HG03135 (cell line): ENCODE results near the gene RAB20.
"Not testable (repeated sequence)": the region's sequence is repeated elsewhere in the genome, so short reads cannot be mapped to it uniquely, and the experiment has no call there.

Experiments used
- ATAC-seq: cut with Tn5 transposase; IDR thresholded peaks from one replicate; pipeline ENCODE4 v1.9.1; 2021; ENCODE audit warnings: mild to moderate bottlenecking, moderate library complexity; ENCODE audit not compliant: unreplicated experiment

Gene RAB20

DNA sequence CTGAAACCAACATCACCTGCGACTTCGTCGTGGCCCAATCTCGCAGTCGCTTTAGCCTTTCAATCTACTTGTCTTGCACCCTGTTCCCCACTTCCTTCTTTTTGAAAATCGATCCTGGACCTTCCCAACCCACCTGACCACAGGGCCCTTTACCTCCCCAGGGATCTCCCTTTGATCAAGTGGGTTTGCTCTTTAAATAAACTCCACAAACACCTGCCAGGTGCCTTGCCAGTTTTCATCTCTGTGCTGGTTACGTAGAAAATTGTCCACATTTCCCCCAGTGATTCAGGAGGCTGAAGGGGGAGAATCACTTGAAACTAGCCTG is 14.5 kb upstream of the RAB20 start:
- ATAC-seq, result no peak

DNA sequence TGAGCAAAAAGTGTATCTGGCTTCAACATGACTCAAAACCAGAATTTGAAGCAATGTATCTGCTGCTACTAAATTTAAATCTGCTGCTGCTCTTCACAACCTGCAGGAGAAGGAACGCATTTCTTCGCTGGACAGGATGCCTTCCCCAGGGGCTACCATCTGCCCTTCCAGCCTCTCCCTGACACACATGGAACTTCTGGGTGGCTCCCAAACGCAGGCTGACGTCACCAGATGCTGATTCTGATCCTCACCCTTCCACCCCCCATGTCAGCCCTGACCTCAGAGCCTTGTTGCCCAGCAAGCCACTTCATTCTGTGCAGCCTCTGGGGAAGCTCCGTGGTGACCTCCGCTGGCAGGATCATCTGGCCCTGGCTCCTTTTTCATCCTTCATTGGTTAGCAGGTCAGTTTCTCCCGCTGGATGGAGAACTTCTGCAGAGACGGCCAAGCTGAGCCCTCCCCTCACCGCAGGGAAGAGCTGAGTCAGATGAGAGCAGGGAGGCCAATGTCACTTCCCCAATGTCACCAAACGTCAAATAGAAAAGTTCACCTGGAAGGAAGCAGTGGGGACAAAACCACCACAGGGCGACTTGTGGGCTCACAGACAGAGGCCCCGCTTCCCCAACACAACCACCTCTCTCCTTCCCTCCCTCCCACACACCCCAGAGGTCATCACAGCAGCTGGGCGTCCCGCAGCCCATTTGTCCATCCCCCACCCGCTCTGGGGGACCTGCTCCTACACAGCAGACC is 14.0 kb upstream of the RAB20 start:
- ATAC-seq, result peak; percentile 82

GRCh38 chr13:110574161-110574560 is 12.6 kb upstream of the RAB20 start:
- no peak for ATAC-seq

- ATAC-seq, result no peak
Measured at GRCh38 chr13:110572778-110573118, 11.2 kb upstream of the RAB20 start.

- no peak for ATAC-seq
Measured at GRCh38 chr13:110571896-110572777, 10.6 kb upstream of the RAB20 start.

DNA sequence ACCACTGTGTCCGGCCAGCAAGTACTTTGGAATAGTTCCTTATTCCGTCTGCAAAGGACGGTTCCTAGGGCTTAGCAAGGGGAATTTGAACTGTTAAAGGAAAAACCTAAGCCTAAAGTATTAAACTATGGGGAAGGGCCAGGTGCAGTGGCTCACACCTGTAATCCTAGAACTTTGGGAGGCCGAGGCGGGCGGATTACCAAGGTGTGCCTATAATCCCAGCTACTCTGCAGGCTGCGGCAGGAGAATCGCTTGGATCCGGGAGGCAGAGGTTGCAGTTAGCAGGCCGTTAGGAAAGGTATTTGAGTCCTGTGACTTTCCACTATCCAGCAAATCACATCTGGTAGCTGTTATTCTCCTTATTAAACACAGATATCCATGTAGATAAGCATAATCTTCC is 9.4 kb upstream of the RAB20 start:
- no peak for ATAC-seq

- not testable (repeated sequence) for ATAC-seq
Measured at GRCh38 chr13:110569962-110570361, 8.4 kb upstream of the RAB20 start.

DNA sequence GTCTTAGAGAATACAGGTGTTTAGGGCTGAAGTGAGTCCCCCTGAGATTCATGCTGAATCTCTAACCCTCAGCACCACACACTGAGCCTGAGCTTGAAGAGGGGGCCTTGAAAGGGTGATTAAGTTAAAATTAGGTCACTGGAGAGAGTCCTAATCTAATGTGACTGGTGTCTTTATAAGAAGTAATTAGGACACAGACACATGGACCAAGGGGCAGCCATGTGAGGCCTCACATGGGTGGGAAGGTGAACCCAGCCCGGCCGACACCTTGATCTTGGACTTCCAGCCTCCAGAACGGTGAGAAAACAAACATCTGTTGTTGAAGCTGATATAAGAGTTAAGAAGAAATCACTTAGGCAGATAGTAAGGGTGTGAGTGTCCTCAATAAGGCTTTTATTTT is 7.1 kb upstream of the RAB20 start:
- no peak for ATAC-seq

DNA sequence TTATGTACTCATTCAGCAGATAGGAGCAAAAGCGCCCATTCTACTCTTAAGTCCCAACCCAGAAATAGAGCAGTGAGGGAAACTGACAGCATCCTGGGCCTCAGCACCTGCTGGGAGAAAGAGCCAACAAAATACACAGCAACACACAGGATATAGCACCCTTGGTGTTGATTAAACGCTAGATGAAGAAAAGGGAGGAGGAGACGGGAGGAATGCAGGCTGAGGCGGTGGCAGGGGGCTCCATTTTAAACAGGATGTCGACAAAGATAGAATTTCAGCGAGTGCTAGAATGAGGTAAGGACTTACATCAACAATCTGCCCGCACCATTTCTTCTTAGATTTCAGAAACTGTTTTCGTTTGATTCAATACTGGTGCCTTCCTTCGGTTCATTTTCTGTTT is 4.6 kb upstream of the RAB20 start:
- no peak for ATAC-seq

GRCh38 chr13:110565296-110565695 is 3.8 kb upstream of the RAB20 start:
- no peak for ATAC-seq

- ATAC-seq, result no peak
Measured at GRCh38 chr13:110564472-110564985, 3.0 kb upstream of the RAB20 start.

DNA sequence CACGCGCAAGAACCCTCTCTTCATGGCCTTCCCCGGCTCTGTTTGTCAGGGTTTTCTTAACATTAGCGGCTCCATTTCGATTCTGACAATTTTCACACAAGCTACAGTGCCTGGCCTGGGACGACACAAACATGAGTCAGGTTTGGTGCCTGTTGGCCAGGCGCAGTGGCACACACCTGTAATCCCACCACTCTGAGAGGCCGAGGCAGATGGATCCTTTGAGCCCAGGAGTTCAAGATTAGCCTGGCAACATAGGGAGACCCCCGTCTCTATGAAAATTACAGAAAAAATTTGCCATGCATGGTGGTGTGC is 1.9 kb upstream of the RAB20 start:
- no peak for ATAC-seq

- ATAC-seq, result no peak
Measured at GRCh38 chr13:110562696-110563462, 1.4 kb upstream of the RAB20 start.

- ATAC-seq, result no peak
Measured at GRCh38 chr13:110562036-110562597, 595 bp upstream of the RAB20 start.

DNA sequence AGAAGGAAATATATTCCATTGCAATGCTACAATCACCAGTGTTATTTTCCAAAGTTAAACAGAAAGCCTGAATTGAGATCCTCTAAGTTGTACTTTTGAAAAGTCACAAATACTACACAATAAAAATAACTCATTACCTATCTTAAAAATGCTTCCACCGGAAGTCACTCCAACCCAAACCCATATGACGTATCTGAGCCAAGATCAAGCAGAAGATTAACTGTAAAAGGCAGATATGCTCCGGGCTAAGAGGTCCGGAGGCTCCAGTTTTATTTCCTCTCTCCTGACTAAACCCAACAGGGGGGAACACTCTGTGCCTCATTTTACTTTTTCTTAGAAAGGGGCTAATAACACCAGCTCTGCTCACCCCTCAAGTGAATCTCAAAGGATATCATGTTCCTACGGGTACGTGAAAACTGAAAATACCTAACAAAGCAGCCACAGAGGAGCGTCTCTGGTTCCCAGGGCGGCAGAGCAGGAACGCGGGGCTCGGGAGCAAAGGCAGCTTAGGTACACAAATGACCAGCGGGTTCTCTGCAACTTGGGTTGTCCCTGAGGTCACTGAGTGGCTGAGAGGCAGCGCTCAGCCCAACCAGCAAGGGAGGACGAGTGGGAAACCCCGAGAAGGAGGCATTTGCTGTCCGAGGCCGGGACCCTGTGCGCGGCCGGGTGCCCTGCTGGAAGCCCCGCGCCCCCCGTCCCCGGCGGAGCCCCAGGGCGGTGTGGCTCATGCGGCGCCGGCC is 750 bp downstream of the RAB20 start:
- ATAC-seq, result peak; percentile 24

DNA sequence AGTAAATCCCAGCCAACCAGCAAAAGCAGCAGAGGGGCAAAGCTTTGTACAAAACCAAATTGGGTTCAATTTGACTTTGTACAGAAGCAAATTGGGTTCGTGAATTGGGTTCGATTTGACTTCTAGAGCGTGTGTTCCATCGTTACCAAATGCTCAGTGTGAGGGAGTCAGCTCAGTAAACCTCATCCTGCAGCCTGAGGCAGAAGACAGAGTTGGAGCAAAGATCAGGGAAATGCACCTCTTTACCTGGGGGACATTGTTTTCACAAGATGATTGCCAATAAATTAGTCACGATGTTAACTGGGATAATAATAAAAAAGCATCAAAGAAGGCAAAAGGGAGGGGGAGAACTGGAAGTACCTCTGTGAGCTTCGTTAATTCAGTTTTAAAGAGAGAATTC is 1.5 kb downstream of the RAB20 start:
- ATAC-seq, result no peak

- no peak for ATAC-seq
Measured at GRCh38 chr13:110559429-110559943, 2.0 kb downstream of the RAB20 start.

DNA sequence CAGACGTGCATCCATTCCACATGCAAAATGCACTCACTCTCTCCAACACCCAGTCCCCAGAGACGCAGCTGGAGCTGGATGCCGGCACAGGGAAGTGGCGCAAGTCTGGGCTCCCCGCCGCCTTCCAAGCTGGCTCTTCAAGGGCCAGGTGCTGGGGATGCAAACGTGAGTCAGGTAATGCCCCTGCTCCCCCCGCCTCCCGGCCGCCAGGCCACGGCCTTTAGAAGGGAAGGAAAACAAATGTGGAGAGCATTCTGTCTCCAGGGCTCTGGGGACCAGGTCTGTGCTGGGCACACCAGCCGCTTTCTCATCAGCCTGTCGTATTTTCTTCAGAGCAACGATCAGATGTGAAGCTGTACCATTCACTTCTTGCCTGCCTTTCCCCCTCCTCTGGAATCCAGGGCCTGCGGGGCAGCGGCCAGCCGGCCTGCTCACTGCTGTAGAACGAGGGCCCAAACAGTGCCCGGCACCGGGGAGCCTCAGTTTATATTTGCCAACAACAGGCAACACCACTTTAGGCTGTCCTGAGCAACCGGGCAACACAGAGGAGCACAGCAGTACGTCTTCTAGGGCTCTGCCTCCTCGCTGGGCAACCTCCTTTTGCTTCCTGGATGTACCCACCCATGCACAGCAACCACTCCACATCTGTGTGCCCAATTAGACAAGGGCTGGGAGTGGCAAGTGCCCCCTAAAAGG is 3.8 kb downstream of the RAB20 start:
- ATAC-seq, result no peak

DNA sequence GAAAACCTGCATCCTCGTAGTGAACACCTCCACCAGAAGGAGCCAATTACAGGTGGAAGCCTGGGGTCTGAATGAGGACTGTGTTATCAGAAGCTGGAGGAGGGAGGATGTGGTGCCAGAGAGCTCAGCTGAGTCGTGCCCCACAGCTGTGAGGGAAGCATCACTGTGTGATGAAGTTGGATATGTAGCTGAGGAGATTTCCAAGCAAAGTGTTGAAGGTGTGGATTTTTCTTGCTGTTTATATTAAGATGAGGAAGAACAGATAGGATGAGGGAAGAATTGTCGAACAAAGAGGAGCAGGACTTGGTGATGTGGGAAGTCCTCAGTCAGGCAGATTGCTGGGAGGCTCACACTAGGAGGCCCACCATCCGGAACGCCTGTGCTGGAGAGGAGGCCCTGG is 4.4 kb downstream of the RAB20 start:
- no peak for ATAC-seq

GRCh38 chr13:110556224-110556606 is 5.3 kb downstream of the RAB20 start:
- ATAC-seq, result no peak
